Measurements from ENCODE around the gene ALKBH2.
A peak's percentile ranks its signal among the peaks of the same experiment; 100 is the strongest.

The ALKBH2 gene

GRCh38 chr12:109097140-109097434, 3.8 kb upstream of the ALKBH2 start:
- peak overlapping the region; percentile 49 to 63 for H3K4me3 ChIP-seq (replicated peaks in 1 of 2; ENCODE audit: low read depth in 2 of 2, low read length in 2 of 2)
- DNase-seq (ENCODE audit: low read depth in 2 of 2): no peak
- TF ChIP-seq, protein P1, sequence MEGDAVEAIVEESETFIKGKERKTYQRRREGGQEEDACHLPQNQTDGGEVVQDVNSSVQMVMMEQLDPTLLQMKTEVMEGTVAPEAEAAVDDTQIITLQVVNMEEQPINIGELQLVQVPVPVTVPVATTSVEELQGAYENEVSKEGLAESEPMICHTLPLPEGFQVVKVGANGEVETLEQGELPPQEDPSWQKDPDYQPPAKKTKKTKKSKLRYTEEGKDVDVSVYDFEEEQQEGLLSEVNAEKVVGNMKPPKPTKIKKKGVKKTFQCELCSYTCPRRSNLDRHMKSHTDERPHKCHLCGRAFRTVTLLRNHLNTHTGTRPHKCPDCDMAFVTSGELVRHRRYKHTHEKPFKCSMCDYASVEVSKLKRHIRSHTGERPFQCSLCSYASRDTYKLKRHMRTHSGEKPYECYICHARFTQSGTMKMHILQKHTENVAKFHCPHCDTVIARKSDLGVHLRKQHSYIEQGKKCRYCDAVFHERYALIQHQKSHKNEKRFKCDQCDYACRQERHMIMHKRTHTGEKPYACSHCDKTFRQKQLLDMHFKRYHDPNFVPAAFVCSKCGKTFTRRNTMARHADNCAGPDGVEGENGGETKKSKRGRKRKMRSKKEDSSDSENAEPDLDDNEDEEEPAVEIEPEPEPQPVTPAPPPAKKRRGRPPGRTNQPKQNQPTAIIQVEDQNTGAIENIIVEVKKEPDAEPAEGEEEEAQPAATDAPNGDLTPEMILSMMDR (IDR thresholded peaks at IDR 0.05; ENCODE audit: low read depth, low read length): no peak

DNA sequence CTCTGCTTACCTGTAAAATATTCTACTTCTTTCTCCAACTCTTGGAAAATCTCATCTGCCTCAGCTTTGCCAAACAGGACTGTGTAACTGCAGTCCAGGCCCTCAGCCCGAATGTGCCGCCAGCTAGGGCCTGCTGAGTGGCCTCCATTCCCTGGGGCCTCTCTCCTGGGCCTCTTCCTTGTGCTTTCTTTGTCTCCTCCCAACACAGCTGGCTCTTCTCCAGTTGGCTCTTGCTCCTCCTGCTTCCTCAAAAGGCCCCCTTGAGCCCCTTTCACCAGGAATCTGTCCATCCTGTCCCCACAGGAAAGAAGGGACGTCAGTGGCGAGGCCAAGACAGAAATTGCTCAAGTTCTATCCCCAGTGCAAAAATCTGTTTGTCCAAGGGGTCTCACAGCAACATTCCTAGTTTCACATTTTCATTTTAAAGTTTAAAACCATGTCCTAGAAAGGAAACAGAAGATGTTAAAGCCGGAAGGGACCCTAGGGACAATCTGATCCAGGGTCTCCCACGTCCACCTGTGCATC, 713 bp downstream of the ALKBH2 start:
- TF ChIP-seq, protein P1 (IDR thresholded peaks at IDR 0.05; ENCODE audit: low read depth, low read length): no peak
- DNase-seq (ENCODE audit: low read depth in 2 of 2): no peak
- peak overlapping the region; percentile 50 to 58 for H3K4me3 ChIP-seq (replicated peaks in 1 of 2; ENCODE audit: low read depth in 2 of 2, low read length in 2 of 2)

DNA sequence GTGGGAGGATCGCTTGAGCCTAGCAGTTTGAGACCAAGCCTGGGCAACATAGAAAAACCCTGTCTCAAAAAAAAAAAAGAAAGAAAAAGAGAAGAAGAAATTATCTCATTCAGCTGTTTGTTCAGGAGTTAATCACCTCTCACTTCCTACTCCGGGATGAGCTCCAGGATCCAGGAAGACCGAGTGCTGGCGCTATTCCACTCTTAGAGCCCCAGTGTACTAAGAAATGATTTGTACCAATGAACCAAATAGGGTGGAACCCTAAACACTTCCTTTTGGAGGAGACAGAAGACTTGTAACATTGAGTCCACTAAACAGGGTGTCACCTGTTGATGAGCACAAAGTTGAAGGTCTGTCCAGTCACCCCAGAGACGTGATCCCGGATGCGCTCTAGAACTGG, 3.6 kb downstream of the ALKBH2 start:
- no peak for DNase-seq (ENCODE audit: low read depth in 2 of 2)
- H3K4me3 ChIP-seq (replicated peaks in 1 of 2; ENCODE audit: low read depth in 2 of 2, low read length in 2 of 2): no peak overlapping the region
- TF ChIP-seq, protein P1 (IDR thresholded peaks at IDR 0.05; ENCODE audit: low read depth, low read length): no peak

- H3K4me3 ChIP-seq (replicated peaks in 1 of 2; ENCODE audit: low read depth in 2 of 2, low read length in 2 of 2): no peak overlapping the region
- TF ChIP-seq, protein P1 (IDR thresholded peaks at IDR 0.05; ENCODE audit: low read depth, low read length): no peak
- DNase-seq (ENCODE audit: low read depth in 2 of 2): peak in 1 of 2 donors; percentile 47
Observed at GRCh38 chr12:109088818-109089217, 4.5 kb downstream of the ALKBH2 start.

DNA sequence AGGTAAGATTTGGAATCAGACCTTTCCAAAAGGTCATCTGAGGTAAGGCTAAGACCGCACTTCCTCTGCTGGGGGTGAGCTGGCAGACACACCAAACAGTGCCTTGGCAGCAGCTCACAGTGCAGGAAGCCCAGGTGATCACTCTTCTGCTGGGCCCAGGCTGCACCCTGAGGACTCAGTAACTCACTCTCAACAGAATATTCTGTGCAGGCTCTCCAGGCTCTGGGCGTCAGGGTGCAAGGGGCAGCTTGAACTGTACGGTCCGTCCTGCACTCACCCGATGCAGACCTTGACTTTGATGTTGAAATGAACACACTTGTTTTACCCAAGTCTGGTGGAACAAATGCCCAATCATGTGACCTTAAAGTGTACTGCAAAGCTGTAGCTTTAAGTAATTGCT, 6.0 kb downstream of the ALKBH2 start:
- H3K4me3 ChIP-seq (replicated peaks in 1 of 2; ENCODE audit: low read depth in 2 of 2, low read length in 2 of 2): no peak overlapping the region
- no peak for DNase-seq (ENCODE audit: low read depth in 2 of 2)
- TF ChIP-seq, protein P1 (IDR thresholded peaks at IDR 0.05; ENCODE audit: low read depth, low read length): no peak

DNA sequence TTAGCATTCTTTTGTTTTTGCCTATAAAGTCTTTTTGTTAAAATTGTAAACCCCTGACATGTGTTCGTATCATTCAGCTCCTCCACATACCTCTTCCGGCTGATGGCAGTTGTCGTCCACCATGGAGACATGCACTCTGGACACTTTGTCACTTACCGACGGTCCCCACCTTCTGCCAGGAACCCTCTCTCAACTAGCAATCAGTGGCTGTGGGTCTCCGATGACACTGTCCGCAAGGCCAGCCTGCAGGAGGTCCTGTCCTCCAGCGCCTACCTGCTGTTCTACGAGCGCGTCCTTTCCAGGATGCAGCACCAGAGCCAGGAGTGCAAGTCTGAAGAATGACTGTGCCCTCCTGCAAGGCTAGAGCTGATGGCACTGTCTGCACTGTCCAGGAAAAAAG, 7.7 kb downstream of the ALKBH2 start:
- TF ChIP-seq, protein P1 (IDR thresholded peaks at IDR 0.05; ENCODE audit: low read depth, low read length): no peak
- no peak overlapping the region for H3K4me3 ChIP-seq (replicated peaks in 1 of 2; ENCODE audit: low read depth in 2 of 2, low read length in 2 of 2)
- no peak for DNase-seq (ENCODE audit: low read depth in 2 of 2)

GRCh38 chr12:109084425-109084824, 8.8 kb downstream of the ALKBH2 start:
- TF ChIP-seq, protein P1 (IDR thresholded peaks at IDR 0.05; ENCODE audit: low read depth, low read length): no peak
- no peak for DNase-seq (ENCODE audit: low read depth in 2 of 2)
- H3K4me3 ChIP-seq (replicated peaks in 1 of 2; ENCODE audit: low read depth in 2 of 2, low read length in 2 of 2): no peak overlapping the region

All from cardiac fibroblast (primary cell).